Immature natural killer cell (primary cell): ENCODE data around the gene GTPBP2. TPM values are rescaled to one million over a fixed set of nuclear protein-coding genes. Genes with fewer than 3 reads are reported as not detected.

Experiments used
- DNase-seq, 3 donors: peaks; one replicate each; pipeline ENCODE4 v3.0.0; 2022; ENCODE audit warnings: mixed read lengths in 1 of 3
- H3K27ac Mint-ChIP-seq, 6 donors: one replicate each; pipeline ENCODE4 v1.8.0; 2020; ENCODE audit warnings: mixed read lengths in 6 of 6, mild to moderate bottlenecking in 5 of 6, inconsistent platforms in 4 of 6, moderate library complexity in 3 of 6
- H3K27me3 Mint-ChIP-seq, 3 donors: one replicate each; pipeline ENCODE4 v1.8.0; 2020 to 2021; ENCODE audit warnings: low read depth in 3 of 3, mild to moderate bottlenecking in 3 of 3, mixed read lengths in 3 of 3, moderate library complexity in 3 of 3, inconsistent platforms in 1 of 3
- H3K36me3 Mint-ChIP-seq, 3 donors: one replicate each; pipeline ENCODE4 v1.8.0; 2020; ENCODE audit warnings: mixed read lengths in 3 of 3, inconsistent platforms in 2 of 3, mild to moderate bottlenecking in 2 of 3
- H3K4me1 Mint-ChIP-seq, 2 donors: one replicate each; pipeline ENCODE4 v1.8.0; 2020; ENCODE audit warnings: inconsistent platforms in 2 of 2, mild to moderate bottlenecking in 2 of 2, mixed read lengths in 2 of 2, moderate library complexity in 1 of 2
- H3K4me3 Mint-ChIP-seq, 5 donors: one replicate each; pipeline ENCODE4 v1.8.0; 2020; ENCODE audit warnings: mild to moderate bottlenecking in 5 of 5, mixed read lengths in 5 of 5, inconsistent platforms in 3 of 5, moderate library complexity in 3 of 5
- H3K9me3 Mint-ChIP-seq, 6 donors: one replicate each; pipeline ENCODE4 v1.8.0; 2020; ENCODE audit warnings: mild to moderate bottlenecking in 6 of 6, mixed read lengths in 6 of 6, inconsistent platforms in 4 of 6, moderate library complexity in 3 of 6
- polyA plus RNA-seq, 3 donors: library from polyadenylated mRNA; unstranded; fragments of 300-500 nt; fragmentation: Illumina TruSeq; gene quantifications; one replicate each; pipeline ENCODE4 v1.2.3, GENCODE V29; 2021

GTPBP2 gene
- polyA plus RNA-seq, 3 donors from 2014 or later, result 3.6 to 4.9 (median 4.3) TPM

- Mint-ChIP-seq H3K4me3 (no peak overlapping the region), H3K9me3 (no peaks in the 10 kb centered on the region), H3K27ac (no peak overlapping the region)
Measured at GRCh38 chr6:43572015-43572414, 57.0 kb downstream of the GTPBP2 start.

GRCh38 chr6:43570876-43571441, 58.1 kb downstream of the GTPBP2 start:
- no peak for DNase-seq
- Mint-ChIP-seq H3K27ac (peak overlapping the region in 1 of 6 donors; percentile 61), H3K27me3 (peaks cover 0 to 6% (median 0%) of the 10 kb centered on the region in 3 donors), H3K9me3 (no peaks in the 10 kb centered on the region), H3K4me1 (peaks cover 8 to 13% of the 10 kb centered on the region in 2 donors), H3K4me3 (no peak overlapping the region), H3K36me3 (peaks cover 20 to 27% (median 21%) of the 10 kb centered on the region in 3 donors)

More at GRCh38 chr6:43572015-43572414, 57.0 kb downstream of the GTPBP2 start:
- Mint-ChIP-seq H3K4me1 (peaks cover 13 to 22% of the 10 kb centered on the region in 2 donors), H3K36me3 (peaks cover 18 to 24% (median 21%) of the 10 kb centered on the region in 3 donors), H3K27me3 (peaks cover 0 to 6% (median 0%) of the 10 kb centered on the region in 3 donors)
- no peak for DNase-seq

Other genes starting within 250 kb of the GTPBP2 start
- gene ABCC10, start 201.7 kb downstream of the GTPBP2 start, polyA plus RNA-seq, result 10 to 100 TPM in 2 of 3 donors, 1 to 10 TPM in 1; 8.1 to 23.6 (median 11.5) TPM
- under 1 TPM in 1 of 3 donors, not detected in 2; 0.11 TPM for gene DLK2, start 173.7 kb downstream of the GTPBP2 start, polyA plus RNA-seq
- gene TJAP1, start 151.7 kb downstream of the GTPBP2 start, polyA plus RNA-seq, result 10 to 100 TPM in 1 of 3 donors, 1 to 10 TPM in 2; 2.6 to 10.9 (median 3.4) TPM
- gene LRRC73, start 118.9 kb downstream of the GTPBP2 start, polyA plus RNA-seq, result not detected
- gene YIPF3, start 112.3 kb downstream of the GTPBP2 start, polyA plus RNA-seq, result 10 to 100 TPM; 73.7 to 92.2 (median 76.6) TPM
- 10 to 100 TPM in 1 of 3 donors, 1 to 10 TPM in 2; 5.7 to 15.5 (median 7.3) TPM for gene POLR1C, start 112.2 kb downstream of the GTPBP2 start, polyA plus RNA-seq
- gene XPO5, start 53.2 kb downstream of the GTPBP2 start, polyA plus RNA-seq, result 10 to 100 TPM in 1 of 3 donors, 1 to 10 TPM in 2; 5.4 to 14.1 (median 9.1) TPM
- 10 to 100 TPM in 1 of 3 donors, 1 to 10 TPM in 1, not detected in 1; 3.9 to 16.8 TPM for gene POLH, start 53.1 kb downstream of the GTPBP2 start, polyA plus RNA-seq
- 10 to 100 TPM; 23.7 to 30.4 (median 28.3) TPM for gene MAD2L1BP, start 6.6 kb upstream of the GTPBP2 start, polyA plus RNA-seq
- gene RSPH9, start 15.8 kb upstream of the GTPBP2 start, polyA plus RNA-seq, result under 1 TPM; 0.55 to 0.86 (median 0.76) TPM
- gene MRPS18A, start 58.5 kb upstream of the GTPBP2 start, polyA plus RNA-seq, result 10 to 100 TPM; 53.6 to 83.9 (median 65.6) TPM
- gene VEGFA, start 140.9 kb upstream of the GTPBP2 start, polyA plus RNA-seq, result 1 to 10 TPM in 2 of 3 donors, under 1 TPM in 1; 0.30 to 2.4 (median 2.1) TPM